Stimulated activated naive CD8-positive, alpha-beta T cell treated with anti-CD3 and anti-CD28 coated beads, Interleukin-15, Interleukin-2, amounts not matched to agents 100 ng/mL and 50 ng/mL, for 24 hours (primary cell): ENCODE results near the gene GABPB2.
A peak's percentile ranks its signal among the peaks of the same experiment; 100 is the strongest.

Experiments used
- H3K27ac Mint-ChIP-seq: one replicate; pipeline ENCODE4 v1.8.0; 2021; ENCODE audit warnings: mild to moderate bottlenecking, mixed read lengths
- H3K27me3 Mint-ChIP-seq: one replicate; pipeline ENCODE4 v1.8.0; 2021; ENCODE audit warnings: mixed read lengths
- H3K36me3 Mint-ChIP-seq: one replicate; pipeline ENCODE4 v1.8.0; 2021; ENCODE audit warnings: low read depth, mixed read lengths
- H3K4me1 Mint-ChIP-seq: one replicate; pipeline ENCODE4 v1.8.0; 2021; ENCODE audit warnings: low read depth, mixed read lengths
- H3K4me3 Mint-ChIP-seq: one replicate; pipeline ENCODE4 v1.8.0; 2021; ENCODE audit warnings: mild to moderate bottlenecking, mixed read lengths
- H3K9me3 Mint-ChIP-seq: one replicate; pipeline ENCODE4 v1.8.0; 2021; ENCODE audit warnings: mixed read lengths

The GABPB2 gene

DNA sequence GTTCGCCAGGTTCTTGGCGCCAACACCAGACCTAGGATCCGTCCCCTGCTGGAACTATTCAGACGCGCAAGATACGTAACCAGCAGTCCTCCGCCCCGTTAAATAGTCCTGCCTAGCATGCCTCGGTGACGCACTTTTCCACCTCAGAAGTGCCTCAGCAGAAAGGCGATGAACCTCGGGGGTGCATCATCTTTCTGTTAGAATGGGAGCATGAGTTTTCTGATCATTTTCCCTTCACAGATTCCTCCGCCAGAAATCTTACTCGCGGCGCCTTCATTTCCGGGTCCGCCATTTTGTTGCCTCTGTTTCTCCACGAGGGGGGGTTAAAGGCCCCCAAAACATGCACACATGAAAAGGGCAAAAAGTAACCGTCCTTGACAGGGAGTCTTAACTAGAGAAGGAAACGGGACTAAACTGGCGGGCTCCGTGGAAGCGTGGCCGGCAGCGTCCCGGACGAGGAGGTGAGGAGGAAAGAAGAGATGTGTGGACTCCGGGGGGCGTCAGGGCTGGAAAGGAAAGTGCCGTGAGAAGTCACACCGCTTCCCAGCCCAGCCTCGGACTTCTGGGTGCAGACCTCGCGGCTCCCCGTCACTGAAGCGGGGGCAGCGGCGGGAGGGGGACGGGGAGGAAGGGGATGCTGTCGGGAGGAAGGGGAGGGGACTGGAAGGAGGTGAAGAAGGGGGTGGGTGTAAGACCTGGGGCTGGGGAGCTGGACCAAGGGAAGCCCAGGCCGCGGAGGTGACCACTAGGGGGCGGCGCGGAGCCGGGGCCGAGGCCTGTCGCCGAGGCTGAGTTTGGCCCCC is at the start of gene GABPB2:
TSS of gene GABPB2 (plus strand) at position 288 of the 803 bp plus-strand sequence. CDS start 17,429 bp downstream, outside the sequence.
- H3K27ac Mint-ChIP-seq, result peak within 1 kb of the TSS; percentile 100

DNA sequence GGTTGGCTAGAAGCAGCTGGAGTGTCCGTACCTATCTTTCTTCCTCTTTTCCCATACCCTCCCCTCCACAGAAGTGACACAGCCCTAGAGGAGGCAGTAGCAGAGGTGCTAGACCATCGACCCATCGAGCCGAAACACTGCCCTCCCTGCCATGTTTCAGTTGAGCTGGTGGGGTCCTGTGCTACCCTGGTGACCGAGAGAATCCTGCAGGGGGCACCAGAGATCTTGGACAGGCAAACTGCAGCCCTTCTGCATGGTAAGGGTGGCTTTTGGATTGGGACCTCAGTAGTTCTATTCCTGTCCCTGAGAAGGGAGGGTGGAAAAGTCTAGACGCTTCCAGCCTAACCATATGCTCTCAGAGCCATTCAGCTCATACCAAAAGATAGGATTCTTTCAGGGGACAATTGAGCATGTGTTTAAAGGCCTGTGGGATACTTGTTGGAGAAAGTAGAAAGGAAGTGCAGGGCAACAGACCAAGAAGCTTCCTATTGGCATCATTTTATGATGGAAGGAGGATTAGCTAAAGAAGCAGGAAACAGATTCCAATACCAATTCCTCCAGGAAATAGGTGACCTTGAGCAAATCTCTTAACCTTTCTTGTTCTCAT is 45.9 kb upstream of the GABPB2 start:
- Mint-ChIP-seq H3K4me3 (peak overlapping the region; percentile 43), H3K9me3 (no peaks in the 10 kb centered on the region), H3K27me3 (no peaks in the 10 kb centered on the region), H3K27ac (peak overlapping the region; percentile 67), H3K36me3 (peaks cover 32% of the 10 kb centered on the region), H3K4me1 (peaks cover 4% of the 10 kb centered on the region)

More for the DNA sequence above, at the start of gene GABPB2:
- no peaks in the 10 kb centered on the region for H3K9me3 Mint-ChIP-seq
- peak within 1 kb of the TSS; percentile 98 for H3K4me3 Mint-ChIP-seq
- H3K36me3 Mint-ChIP-seq, result peaks cover 18% of the 10 kb centered on the region
- peaks cover 35% of the 10 kb centered on the region for H3K4me1 Mint-ChIP-seq
- no peaks in the 10 kb centered on the region for H3K27me3 Mint-ChIP-seq

DNA sequence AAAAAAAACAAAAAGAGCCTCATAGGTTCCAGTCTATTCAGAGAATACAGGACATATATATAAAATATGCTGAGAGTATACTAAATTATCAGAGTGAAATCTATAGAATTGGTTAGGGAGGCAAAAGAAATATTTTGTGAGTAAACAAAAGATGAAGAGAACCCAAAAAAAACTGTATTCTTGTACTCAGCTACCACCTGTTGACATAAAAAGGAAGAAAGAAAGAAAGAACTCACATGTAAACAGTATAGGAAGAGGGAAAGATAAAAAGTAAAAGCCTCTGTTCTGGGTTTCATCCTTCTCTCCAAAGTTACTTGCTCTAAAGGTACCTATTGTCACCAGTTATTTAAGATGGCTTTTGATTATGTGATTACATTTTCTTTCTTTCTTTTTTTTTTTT is 44.1 kb upstream of the GABPB2 start:
- H3K27me3 Mint-ChIP-seq, result no peaks in the 10 kb centered on the region
- peaks cover 36% of the 10 kb centered on the region for H3K36me3 Mint-ChIP-seq
- no peak overlapping the region for H3K27ac Mint-ChIP-seq
- H3K4me3 Mint-ChIP-seq, result no peak overlapping the region
- peaks cover 4% of the 10 kb centered on the region for H3K4me1 Mint-ChIP-seq
- no peaks in the 10 kb centered on the region for H3K9me3 Mint-ChIP-seq

DNA sequence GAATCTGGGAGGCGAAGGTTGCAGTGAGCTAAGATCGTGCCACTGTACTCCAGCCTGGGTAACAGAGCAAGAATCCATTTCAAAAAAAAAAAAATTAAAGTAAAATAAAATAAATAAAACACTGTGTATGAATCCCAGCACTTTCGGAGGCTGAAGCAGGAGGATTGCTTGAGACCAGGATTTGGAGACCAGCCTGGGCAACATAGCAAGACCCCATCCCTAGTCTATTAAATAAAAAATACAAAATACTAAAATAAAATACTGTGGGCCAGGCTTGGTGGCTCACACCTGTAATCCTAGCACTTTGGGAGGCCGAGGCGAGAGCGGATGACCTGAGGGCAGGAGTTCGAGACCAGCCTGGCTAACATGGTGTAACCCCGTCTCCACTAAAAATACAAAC is 38.4 kb upstream of the GABPB2 start:
- Mint-ChIP-seq H3K27ac (no peak overlapping the region), H3K36me3 (peaks cover 46% of the 10 kb centered on the region), H3K4me3 (no peak overlapping the region), H3K4me1 (no peaks in the 10 kb centered on the region), H3K9me3 (no peaks in the 10 kb centered on the region), H3K27me3 (no peaks in the 10 kb centered on the region)

DNA sequence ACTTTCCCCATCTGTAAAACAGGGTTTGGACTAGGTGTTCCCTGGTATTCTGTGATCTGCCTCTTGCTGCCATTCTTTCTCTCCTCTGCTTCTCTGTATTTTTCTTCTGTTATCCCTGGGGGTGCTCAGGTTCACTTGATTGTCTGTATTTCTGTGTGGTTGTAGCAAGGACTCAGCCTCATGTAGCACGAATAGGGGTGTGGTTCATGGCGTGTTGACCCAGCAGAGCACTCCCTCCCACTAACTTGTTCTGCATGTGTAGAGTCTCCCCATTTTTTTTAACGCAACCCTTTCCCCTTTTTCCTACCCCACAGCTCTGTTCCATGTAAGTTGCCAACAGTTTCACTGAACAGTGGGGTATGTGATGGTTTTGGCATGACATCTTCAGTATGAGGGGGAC is 35.4 kb upstream of the GABPB2 start:
- H3K27me3 Mint-ChIP-seq, result no peaks in the 10 kb centered on the region
- H3K27ac Mint-ChIP-seq, result peak overlapping the region; percentile 22
- H3K36me3 Mint-ChIP-seq, result peaks cover 33% of the 10 kb centered on the region

DNA sequence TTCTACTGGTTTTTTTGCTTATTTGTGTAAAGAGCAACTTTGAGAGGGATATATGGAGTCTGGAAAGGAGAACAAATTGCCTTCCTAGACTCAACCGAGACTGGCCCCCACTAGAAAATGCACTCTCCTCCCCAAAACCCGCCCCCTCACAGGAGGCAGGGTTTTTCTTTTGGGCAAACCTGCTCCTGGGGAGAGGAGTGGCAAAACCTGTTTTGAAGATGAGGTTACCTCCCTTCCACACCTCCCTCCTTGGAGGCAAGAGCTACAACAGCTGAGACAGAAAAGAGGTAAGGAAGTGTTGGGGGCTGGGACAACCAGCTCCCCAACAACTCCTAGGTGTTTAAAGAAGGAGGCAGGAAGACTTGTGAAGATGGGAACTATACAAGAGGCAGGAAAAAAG is 34.2 kb upstream of the GABPB2 start, which contains the start of gene BNIPL:
TSS of gene BNIPL (plus strand) at position 231 of the 400 bp plus-strand sequence. CDS start at position 371, 140 bp downstream.
- no peaks in the 10 kb centered on the region for H3K4me1 Mint-ChIP-seq
- H3K4me3 Mint-ChIP-seq, result no peak within 1 kb of the TSS
- peaks cover 29% of the 10 kb centered on the region for H3K36me3 Mint-ChIP-seq
- no peaks in the 10 kb centered on the region for H3K9me3 Mint-ChIP-seq
- no peaks in the 10 kb centered on the region for H3K27me3 Mint-ChIP-seq
- no peak within 1 kb of the TSS for H3K27ac Mint-ChIP-seq

More for the DNA sequence above, 35.4 kb upstream of the GABPB2 start:
- no peak overlapping the region for H3K4me3 Mint-ChIP-seq
- H3K4me1 Mint-ChIP-seq, result no peaks in the 10 kb centered on the region
- no peaks in the 10 kb centered on the region for H3K9me3 Mint-ChIP-seq

DNA sequence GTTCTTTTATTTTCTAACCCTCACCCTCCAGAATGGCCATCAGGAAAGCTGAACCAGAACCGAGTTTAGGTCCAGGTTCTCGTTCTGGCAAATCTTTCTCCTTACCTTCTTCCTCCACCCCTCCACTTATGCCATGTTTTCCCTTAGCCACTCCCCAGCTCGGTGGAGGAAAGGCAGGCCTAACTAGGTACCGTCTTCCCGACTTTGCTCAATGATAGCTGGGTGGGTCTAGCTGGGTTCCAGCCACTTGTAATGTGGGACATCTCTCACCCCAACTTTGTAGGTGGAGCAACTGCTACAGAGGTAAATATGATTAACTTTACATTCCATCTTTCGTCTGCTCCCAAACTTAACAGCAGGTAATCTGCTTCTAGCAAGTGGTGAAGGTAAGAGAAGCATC is 33.5 kb upstream of the GABPB2 start:
- Mint-ChIP-seq H3K4me3 (no peak overlapping the region), H3K27ac (no peak overlapping the region), H3K9me3 (no peaks in the 10 kb centered on the region), H3K27me3 (no peaks in the 10 kb centered on the region), H3K36me3 (peaks cover 29% of the 10 kb centered on the region), H3K4me1 (no peaks in the 10 kb centered on the region)

DNA sequence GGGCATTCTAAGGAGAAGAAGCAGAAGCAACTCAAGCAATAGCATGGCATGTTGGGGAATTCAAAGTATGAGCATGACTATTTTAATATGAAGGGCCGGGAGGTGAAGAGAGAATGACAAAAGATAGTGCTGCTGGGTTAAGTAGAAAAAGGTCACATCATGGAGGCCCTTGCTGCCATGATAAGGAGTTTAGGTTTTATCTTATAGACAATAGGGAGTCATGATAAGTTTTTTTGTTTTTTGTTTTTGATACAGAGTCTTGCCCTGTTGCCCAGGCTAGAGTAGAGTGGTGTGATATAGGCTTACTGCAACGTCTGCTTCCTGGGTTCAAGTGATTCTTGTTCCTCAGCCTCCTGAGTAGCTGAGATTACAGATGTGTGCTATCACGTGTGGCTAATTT is 31.0 kb upstream of the GABPB2 start:
- Mint-ChIP-seq H3K36me3 (peaks cover 18% of the 10 kb centered on the region), H3K9me3 (no peaks in the 10 kb centered on the region), H3K27me3 (no peaks in the 10 kb centered on the region), H3K4me3 (no peak overlapping the region), H3K27ac (no peak overlapping the region), H3K4me1 (peaks cover 10% of the 10 kb centered on the region)

DNA sequence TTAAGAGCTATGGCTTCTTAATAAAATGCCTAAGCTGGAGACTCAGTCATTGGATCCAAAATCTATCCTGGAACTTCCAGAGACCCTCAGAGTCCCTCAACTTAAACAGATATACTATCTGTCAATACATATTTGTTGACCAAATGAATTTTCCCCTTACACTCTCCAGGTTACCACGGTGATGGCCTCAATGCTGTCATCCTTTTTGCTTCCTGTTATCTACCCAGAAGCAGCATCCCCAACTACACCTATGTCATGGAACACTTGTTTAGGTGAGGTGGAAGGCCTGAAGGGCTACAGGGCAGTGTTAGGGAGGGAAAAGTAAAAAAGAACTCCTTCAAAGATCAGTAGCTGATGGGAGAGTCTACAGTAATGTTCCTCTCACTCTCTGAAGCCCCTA is 27.4 kb upstream of the GABPB2 start:
- Mint-ChIP-seq H3K9me3 (no peaks in the 10 kb centered on the region), H3K27ac (no peak overlapping the region), H3K4me3 (no peak overlapping the region), H3K27me3 (no peaks in the 10 kb centered on the region), H3K36me3 (no peaks in the 10 kb centered on the region), H3K4me1 (peaks cover 32% of the 10 kb centered on the region)

DNA sequence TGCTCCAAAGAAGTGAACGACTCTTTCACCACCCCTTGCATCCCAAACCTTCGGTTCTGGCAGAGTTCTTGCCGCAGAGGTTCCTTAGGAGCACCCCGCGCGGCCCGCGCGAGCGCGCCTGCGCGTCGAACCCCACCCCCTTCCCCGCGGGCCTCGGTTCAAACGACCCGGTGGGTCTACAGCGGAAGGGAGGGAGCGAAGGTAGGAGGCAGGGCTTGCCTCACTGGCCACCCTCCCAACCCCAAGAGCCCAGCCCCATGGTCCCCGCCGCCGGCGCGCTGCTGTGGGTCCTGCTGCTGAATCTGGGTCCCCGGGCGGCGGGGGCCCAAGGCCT is 23.0 kb upstream of the GABPB2 start, which contains the start of gene C1orf56:
TSS of gene C1orf56 (plus strand) at position 161 of the 334 bp plus-strand sequence. CDS start at position 258, 97 bp downstream.
- H3K27ac Mint-ChIP-seq, result peak within 1 kb of the TSS; percentile 84
- H3K4me1 Mint-ChIP-seq, result peaks cover 62% of the 10 kb centered on the region
- H3K4me3 Mint-ChIP-seq, result peak within 1 kb of the TSS; percentile 90
- no peaks in the 10 kb centered on the region for H3K9me3 Mint-ChIP-seq
- peaks cover 31% of the 10 kb centered on the region for H3K36me3 Mint-ChIP-seq
- H3K27me3 Mint-ChIP-seq, result no peaks in the 10 kb centered on the region

DNA sequence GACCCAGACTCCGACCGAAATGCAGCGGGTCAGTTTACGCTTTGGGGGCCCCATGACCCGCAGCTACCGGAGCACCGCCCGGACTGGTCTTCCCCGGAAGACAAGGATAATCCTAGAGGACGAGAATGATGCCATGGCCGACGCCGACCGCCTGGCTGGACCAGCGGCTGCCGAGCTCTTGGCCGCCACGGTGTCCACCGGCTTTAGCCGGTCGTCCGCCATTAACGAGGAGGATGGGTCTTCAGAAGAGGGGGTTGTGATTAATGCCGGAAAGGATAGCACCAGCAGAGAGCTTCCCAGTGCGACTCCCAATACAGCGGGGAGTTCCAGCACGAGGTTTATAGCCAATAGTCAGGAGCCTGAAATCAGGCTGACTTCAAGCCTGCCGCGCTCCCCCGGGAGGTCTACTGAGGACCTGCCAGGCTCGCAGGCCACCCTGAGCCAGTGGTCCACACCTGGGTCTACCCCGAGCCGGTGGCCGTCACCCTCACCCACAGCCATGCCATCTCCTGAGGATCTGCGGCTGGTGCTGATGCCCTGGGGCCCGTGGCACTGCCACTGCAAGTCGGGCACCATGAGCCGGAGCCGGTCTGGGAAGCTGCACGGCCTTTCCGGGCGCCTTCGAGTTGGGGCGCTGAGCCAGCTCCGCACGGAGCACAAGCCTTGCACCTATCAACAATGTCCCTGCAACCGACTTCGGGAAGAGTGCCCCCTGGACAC is 22.5 kb upstream of the GABPB2 start:
- H3K27me3 Mint-ChIP-seq, result no peaks in the 10 kb centered on the region
- H3K4me1 Mint-ChIP-seq, result peaks cover 60% of the 10 kb centered on the region
- peaks cover 36% of the 10 kb centered on the region for H3K36me3 Mint-ChIP-seq
- peak overlapping the region; percentile 90 for H3K4me3 Mint-ChIP-seq
- H3K9me3 Mint-ChIP-seq, result no peaks in the 10 kb centered on the region
- peak overlapping the region; percentile 84 for H3K27ac Mint-ChIP-seq

DNA sequence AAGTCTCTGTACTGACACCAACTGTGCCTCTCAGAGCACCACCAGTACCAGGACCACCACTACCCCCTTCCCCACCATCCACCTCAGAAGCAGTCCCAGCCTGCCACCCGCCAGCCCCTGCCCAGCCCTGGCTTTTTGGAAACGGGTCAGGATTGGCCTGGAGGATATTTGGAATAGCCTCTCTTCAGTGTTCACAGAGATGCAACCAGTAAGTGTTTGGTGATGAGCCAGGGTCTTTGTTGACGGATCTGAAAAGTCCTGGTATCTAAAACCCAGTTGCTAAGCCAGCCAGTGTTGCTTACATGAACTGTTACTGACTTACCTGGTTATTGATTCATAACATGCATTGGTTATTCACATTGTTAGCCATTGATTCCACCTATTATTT is 21.9 kb upstream of the GABPB2 start:
- peaks cover 55% of the 10 kb centered on the region for H3K4me1 Mint-ChIP-seq

DNA sequence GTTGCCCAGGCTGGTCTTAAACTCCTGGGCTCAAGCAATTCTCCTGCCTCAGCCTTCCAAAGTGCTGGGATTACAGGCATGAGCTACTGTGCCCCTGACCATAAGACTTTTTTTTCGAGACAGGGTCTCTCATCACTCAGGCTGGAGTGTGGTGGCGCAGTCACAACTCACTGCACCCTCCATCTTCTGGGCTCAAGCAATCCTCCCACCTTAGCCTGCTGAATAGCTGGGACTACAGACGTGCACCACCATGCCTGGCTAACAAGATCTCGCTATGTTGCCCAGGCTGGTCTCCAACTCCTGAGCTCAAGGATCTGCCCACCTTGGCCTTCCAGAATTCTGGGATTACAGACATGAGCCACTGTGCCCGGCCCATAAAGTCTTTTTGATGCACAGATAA is 21.1 kb upstream of the GABPB2 start:
- Mint-ChIP-seq H3K4me3 (peak overlapping the region; percentile 7), H3K4me1 (peaks cover 57% of the 10 kb centered on the region), H3K36me3 (peaks cover 49% of the 10 kb centered on the region)

More for the DNA sequence above, 21.9 kb upstream of the GABPB2 start:
- peaks cover 42% of the 10 kb centered on the region for H3K36me3 Mint-ChIP-seq
- peak overlapping the region; percentile 90 for H3K4me3 Mint-ChIP-seq
- no peaks in the 10 kb centered on the region for H3K9me3 Mint-ChIP-seq
- no peaks in the 10 kb centered on the region for H3K27me3 Mint-ChIP-seq
- peak overlapping the region; percentile 84 for H3K27ac Mint-ChIP-seq

DNA sequence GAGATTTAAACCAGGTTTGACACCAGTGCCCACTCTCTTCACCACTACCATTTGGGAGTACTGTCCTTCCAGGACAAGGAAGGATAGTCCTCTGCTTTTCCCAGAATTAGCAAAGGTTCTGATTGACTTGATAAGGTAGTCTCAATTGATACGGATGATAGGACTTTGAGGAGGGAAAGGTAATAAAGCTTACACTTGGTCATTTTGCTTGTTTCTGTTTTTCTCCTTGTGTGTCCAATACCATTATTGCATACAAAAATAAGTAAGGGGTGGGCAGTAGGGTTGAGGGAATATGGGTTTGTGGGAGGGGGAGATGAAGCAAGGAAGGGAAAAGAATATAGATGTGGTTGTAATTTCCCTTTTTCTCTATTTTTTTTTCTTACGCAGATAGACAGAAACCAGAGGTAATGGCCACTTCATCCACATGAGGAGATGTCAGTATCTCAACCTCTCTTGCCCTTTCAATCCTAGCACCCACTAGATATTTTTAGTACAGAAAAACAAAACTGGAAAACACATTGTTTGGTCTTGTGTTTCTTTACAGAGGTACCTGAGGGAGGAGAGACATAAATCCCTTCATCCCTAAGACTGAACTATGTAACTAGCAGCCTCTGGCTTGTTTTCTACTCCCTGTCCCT is 20.4 kb upstream of the GABPB2 start:
- H3K4me3 Mint-ChIP-seq, result no peak overlapping the region
- H3K9me3 Mint-ChIP-seq, result no peaks in the 10 kb centered on the region
- no peaks in the 10 kb centered on the region for H3K27me3 Mint-ChIP-seq
- H3K27ac Mint-ChIP-seq, result peak overlapping the region; percentile 8
- peaks cover 56% of the 10 kb centered on the region for H3K36me3 Mint-ChIP-seq
- H3K4me1 Mint-ChIP-seq, result peaks cover 64% of the 10 kb centered on the region

More for the DNA sequence above, 21.1 kb upstream of the GABPB2 start:
- peak overlapping the region; percentile 8 for H3K27ac Mint-ChIP-seq
- H3K9me3 Mint-ChIP-seq, result no peaks in the 10 kb centered on the region
- no peaks in the 10 kb centered on the region for H3K27me3 Mint-ChIP-seq
